Kidney (tissue), 14 donors: ENCODE data around the gene MX2. TPM values are rescaled to one million over a fixed set of nuclear protein-coding genes. Genes with fewer than 3 reads are reported as not detected.

Experiments
- DNase-seq, 5 donors: peaks; one replicate each; pipeline ENCODE4 v3.0.0-alpha.2; 2013 to 2020
- FAIRE-seq: peaks from 2 replicates; lab custom pipeline; 2012; peaks lifted over from hg19 to GRCh38; lab: Jason Lieb, UNC
- H3K27ac ChIP-seq, 2 donors: one replicate each; pipeline ENCODE4 v1.7.0; 2013; ENCODE audit warnings: low read depth in 2 of 2, low read length in 2 of 2, inconsistent platforms in 1 of 2
- H3K27me3 ChIP-seq: one replicate; pipeline ENCODE4 v1.7.1; 2013; ENCODE audit warnings: low read length, inconsistent platforms; ENCODE audit not compliant: control insufficient read depth, insufficient read depth
- H3K36me3 ChIP-seq, 3 donors: one replicate each; pipeline versions ENCODE4 v1.7.0 to v1.7.1; 2013; ENCODE audit warnings: low read length in 3 of 3, control low read depth in 1 of 3, inconsistent platforms in 1 of 3; ENCODE audit not compliant: insufficient read depth in 3 of 3, control insufficient read depth in 2 of 3
- H3K4me1 ChIP-seq, 3 donors: one replicate each; pipeline versions ENCODE4 v1.7.0 to v1.7.1; 2013; ENCODE audit warnings: low read length in 3 of 3, inconsistent platforms in 1 of 3, low read depth in 1 of 3; ENCODE audit not compliant: control insufficient read depth in 2 of 3, insufficient read depth in 2 of 3
- H3K4me3 ChIP-seq, 3 donors: one replicate each; pipeline versions ENCODE4 v1.7.0 to v1.8.1; 2013; ENCODE audit warnings: low read length in 3 of 3, control low read depth in 1 of 3, inconsistent platforms in 1 of 3
- H3K9ac ChIP-seq, 3 donors: one replicate each; pipeline versions ENCODE4 v1.7.0 to v1.7.1; 2013; ENCODE audit warnings: low read length in 3 of 3, control low read depth in 1 of 3, inconsistent platforms in 1 of 3
- H3K9me3 ChIP-seq, 3 donors: one replicate each; pipeline versions ENCODE4 v1.7.0 to v1.7.1; 2013; ENCODE audit warnings: low read length in 3 of 3, control low read depth in 1 of 3, inconsistent platforms in 1 of 3; ENCODE audit not compliant: control insufficient read depth in 2 of 3, insufficient read depth in 1 of 3
- intact Hi-C: fragments of 100-400 bp; cut with DNase I; formaldehyde crosslinking; loops from one replicate; pipeline ENCODE4 v1.11.1; 2022
- polyA plus RNA-seq: library from polyadenylated mRNA; stranded (reverse); fragments of 350-450 nt; fragmentation: Illumina TruSeq; extraction: RNeasy Lipid Tissue Mini Kit (QIAGEN cat#74804); gene quantifications from one replicate; pipeline ENCODE4 v1.2.3, GENCODE V29; 2014; ENCODE audit warnings: low read depth, low replicate concordance; ENCODE audit not compliant: insufficient read depth
- total RNA-seq: library from RNA; stranded (reverse); fragmentation: NEBNext Ultra II Directional; extraction: Animal tissue kit (Norgen Biotek cat#: 25700); gene quantifications from one replicate; pipeline ENCODE4 v1.2.1, GENCODE V29; 2021
- TF ChIP-seq, protein P1 (sequence below): IDR thresholded peaks from 3 replicates; pipeline ENCODE4 v1.5.1; 2012; ENCODE audit warnings: mild to moderate bottlenecking, moderate library complexity, borderline replicate concordance; ENCODE audit not compliant: insufficient read depth; ENCODE audit errors: extremely low read depth
- donor health status: control.
- donor health status: control.
- donor health status: control.
- donor health status: control.
- donor health status: control.
- donor health status: DM: yes; HTN: yes; CAD: no.
- donor health status: Normal renal cell carcinoma (clear cell type).

MX2 gene
- total and polyA plus RNA-seq, 2 donors from 2014 or later: 4.3 to 11.7 TPM

DNA sequence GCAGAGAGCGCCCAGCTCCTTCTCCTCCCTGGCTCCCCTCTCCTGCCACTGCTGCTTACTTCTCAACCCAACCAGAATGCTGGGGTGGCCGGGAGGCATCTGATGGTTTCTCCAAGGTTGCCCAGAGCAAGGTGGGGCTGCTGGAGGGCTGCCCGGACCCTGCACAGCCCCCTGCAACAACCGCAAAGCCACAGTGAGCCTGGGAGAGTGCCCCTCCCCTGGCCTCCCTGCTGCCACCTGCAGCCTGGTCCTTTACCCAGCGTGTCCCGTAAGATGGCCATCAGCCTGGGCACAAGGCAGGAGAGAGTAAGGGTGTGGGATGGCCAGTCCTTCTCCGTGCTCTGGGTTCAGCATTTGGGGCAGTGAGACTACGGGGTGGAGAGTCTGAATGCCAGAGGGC, 17.0 kb downstream of the MX2 start:
- intact Hi-C loops: no loop called here
- H3K9ac ChIP-seq: no peak overlapping the region
- no peaks in the 10 kb centered on the region for H3K4me1 ChIP-seq
- H3K27me3 ChIP-seq: no peaks in the 10 kb centered on the region
- DNase-seq (peak in 1 of 5 donors; percentile 13), FAIRE-seq (no peak)
- no peaks in the 10 kb centered on the region for H3K36me3 ChIP-seq
- no peaks in the 10 kb centered on the region for H3K9me3 ChIP-seq
- H3K27ac ChIP-seq: no peak overlapping the region
- TF ChIP-seq, protein P1, sequence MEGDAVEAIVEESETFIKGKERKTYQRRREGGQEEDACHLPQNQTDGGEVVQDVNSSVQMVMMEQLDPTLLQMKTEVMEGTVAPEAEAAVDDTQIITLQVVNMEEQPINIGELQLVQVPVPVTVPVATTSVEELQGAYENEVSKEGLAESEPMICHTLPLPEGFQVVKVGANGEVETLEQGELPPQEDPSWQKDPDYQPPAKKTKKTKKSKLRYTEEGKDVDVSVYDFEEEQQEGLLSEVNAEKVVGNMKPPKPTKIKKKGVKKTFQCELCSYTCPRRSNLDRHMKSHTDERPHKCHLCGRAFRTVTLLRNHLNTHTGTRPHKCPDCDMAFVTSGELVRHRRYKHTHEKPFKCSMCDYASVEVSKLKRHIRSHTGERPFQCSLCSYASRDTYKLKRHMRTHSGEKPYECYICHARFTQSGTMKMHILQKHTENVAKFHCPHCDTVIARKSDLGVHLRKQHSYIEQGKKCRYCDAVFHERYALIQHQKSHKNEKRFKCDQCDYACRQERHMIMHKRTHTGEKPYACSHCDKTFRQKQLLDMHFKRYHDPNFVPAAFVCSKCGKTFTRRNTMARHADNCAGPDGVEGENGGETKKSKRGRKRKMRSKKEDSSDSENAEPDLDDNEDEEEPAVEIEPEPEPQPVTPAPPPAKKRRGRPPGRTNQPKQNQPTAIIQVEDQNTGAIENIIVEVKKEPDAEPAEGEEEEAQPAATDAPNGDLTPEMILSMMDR: no peak
- no peak overlapping the region for H3K4me3 ChIP-seq

GRCh38 chr21:41379901-41380300, 18.1 kb downstream of the MX2 start:
- no peaks in the 10 kb centered on the region for H3K36me3 ChIP-seq
- H3K9ac ChIP-seq: no peak overlapping the region
- no peak for FAIRE-seq
- H3K27ac ChIP-seq: no peak overlapping the region
- TF ChIP-seq, protein P1: no peak
- no peak for DNase-seq
- H3K4me1 ChIP-seq: no peaks in the 10 kb centered on the region
- intact Hi-C loops: no loop called here
- H3K4me3 ChIP-seq: no peak overlapping the region
- H3K27me3 ChIP-seq: no peaks in the 10 kb centered on the region
- H3K9me3 ChIP-seq: no peaks in the 10 kb centered on the region

GRCh38 chr21:41381731-41382130, 19.9 kb downstream of the MX2 start:
- Histone ChIP-seq H3K9me3 (no peaks in the 10 kb centered on the region), H3K4me3 (no peak overlapping the region), H3K4me1 (no peaks in the 10 kb centered on the region), H3K9ac (no peak overlapping the region), H3K27ac (no peak overlapping the region), H3K27me3 (no peaks in the 10 kb centered on the region), H3K36me3 (no peaks in the 10 kb centered on the region)
- TF ChIP-seq, protein P1: no peak
- DNase-seq (no peak), FAIRE-seq (no peak)
- intact Hi-C loops: no loop called here
